Fibroblast of villous mesenchyme (primary cell): ENCODE data around the gene ATXN7L3B. TPM values are rescaled to one million over a fixed set of nuclear protein-coding genes. Genes with fewer than 3 reads are reported as not detected.

ENCODE experiments used
- DNase-seq: peaks from one replicate; pipeline ENCODE4 v3.0.0-alpha.2; 2010; ENCODE audit warnings: low read depth
- H3K4me3 ChIP-seq: 2 replicates; pipeline ENCODE4 v1.5.1; 2011; ENCODE audit warnings: low read depth, mild to moderate bottlenecking, low read length
- CTCF ChIP-seq: IDR thresholded peaks from 2 replicates; pipeline ENCODE4 v1.5.1; 2012; ENCODE audit warnings: low read depth, mild to moderate bottlenecking, low read length; ENCODE audit not compliant: insufficient read depth
- total RNA-seq: library from RNA; depleted of rRNA; stranded (reverse); fragments of >200 nt; gene quantifications from 2 replicates; pipeline ENCODE4 v1.2.3, GENCODE V29; 2012

Gene ATXN7L3B
- total RNA-seq, 1 donor = 23.7 TPM

GRCh38 chr12:74509886-74510285, 27.7 kb upstream of the ATXN7L3B start:
- no peak for TF ChIP-seq CTCF

GRCh38 chr12:74514098-74514872, 23.4 kb upstream of the ATXN7L3B start:
- no peak overlapping the region for H3K4me3 ChIP-seq
- no peak for TF ChIP-seq CTCF
- no peak for DNase-seq

More at GRCh38 chr12:74509886-74510285, 27.7 kb upstream of the ATXN7L3B start:
- DNase-seq = no peak
- H3K4me3 ChIP-seq = no peak overlapping the region

- TF ChIP-seq CTCF = no peak
- H3K4me3 ChIP-seq = no peak overlapping the region
- no peak for DNase-seq
Observed at GRCh38 chr12:74515849-74516248, 21.8 kb upstream of the ATXN7L3B start.

- no peak overlapping the region for H3K4me3 ChIP-seq
- DNase-seq = no peak
- no peak for TF ChIP-seq CTCF
Observed at GRCh38 chr12:74526535-74526934, 11.1 kb upstream of the ATXN7L3B start.

- no peak overlapping the region for H3K4me3 ChIP-seq
- DNase-seq = no peak
Observed at GRCh38 chr12:74527491-74527890, 10.1 kb upstream of the ATXN7L3B start.

GRCh38 chr12:74530676-74531075, 7.0 kb upstream of the ATXN7L3B start:
- DNase-seq = no peak
- no peak overlapping the region for H3K4me3 ChIP-seq
- no peak for TF ChIP-seq CTCF

More at GRCh38 chr12:74527491-74527890, 10.1 kb upstream of the ATXN7L3B start:
- no peak for TF ChIP-seq CTCF

GRCh38 chr12:74535536-74535935, 2.1 kb upstream of the ATXN7L3B start:
- no peak for DNase-seq
- TF ChIP-seq CTCF = no peak
- H3K4me3 ChIP-seq = no peak overlapping the region
